ENCODE measurements around the gene FASLG. TPM values are rescaled to one million over a fixed set of nuclear protein-coding genes. Genes with fewer than 3 reads are reported as not detected.

The FASLG gene
- total and polyA plus RNA-seq, 10 of the 15 experiments (the other 5 are each of a cell fraction or from before 2014, with no cell fraction given): 0.05 to 4.0 (median 0.09) TPM; not detected in 2

DNA sequence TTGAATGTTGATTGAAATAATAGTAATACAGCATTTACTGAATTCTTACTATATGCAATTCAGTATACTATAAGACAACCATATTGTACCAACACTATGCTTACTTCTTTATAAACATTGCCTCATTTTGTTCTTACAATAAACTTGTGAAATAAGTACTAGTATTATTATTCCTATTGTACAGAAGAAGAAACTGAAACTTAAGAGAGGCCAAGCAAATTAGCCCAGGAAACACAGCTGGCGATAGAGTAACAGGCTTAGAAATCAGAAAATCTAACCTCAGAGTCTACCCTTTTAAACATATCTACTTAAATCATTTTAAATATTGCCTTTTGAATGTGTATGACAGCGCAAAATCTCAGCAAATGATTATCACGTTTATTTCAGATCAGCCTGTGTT is 41.7 kb downstream of the FASLG start (continued):
- TF ChIP-seq ZBTB33 (IDR thresholded peaks at IDR 0.05) (no peak), POU2F2 (IDR thresholded peaks at IDR 0.05; ENCODE audit: borderline replicate concordance, low read depth, low read length) (no peak), NR2C2 (IDR thresholded peaks at IDR 0.05; ENCODE audit: borderline replicate concordance, control insufficient read depth, insufficient read length, low read depth) (no peak), YY1 (IDR thresholded peaks at IDR 0.05; ENCODE audit: low read depth, low read length) (no peak), SUZ12 (IDR thresholded peaks at IDR 0.05; ENCODE audit: unreplicated experiment) (no peak), ZBTB40 (IDR thresholded peaks at IDR 0.05; ENCODE audit: borderline replicate concordance) (no peak)

DNA sequence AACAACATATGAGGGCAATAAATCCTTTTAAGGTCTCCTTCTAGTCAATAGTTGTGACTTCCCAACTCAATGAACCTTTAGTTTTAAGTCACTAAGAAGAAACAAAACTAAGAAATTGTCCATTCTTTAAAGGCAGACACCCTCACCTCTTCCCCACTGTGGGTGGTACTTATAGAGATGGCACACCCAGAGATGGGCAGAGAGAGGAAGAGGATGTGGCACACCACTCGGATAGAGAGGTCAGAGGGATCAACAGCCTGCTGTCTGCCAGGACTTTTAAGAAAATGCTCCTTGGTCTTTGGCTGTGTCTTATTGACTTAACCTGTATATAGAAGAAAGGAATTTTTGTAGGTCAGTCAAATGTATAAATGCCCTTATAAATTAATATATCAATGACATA is 45.1 kb downstream of the FASLG start:
- intact Hi-C loops (cut with micrococcal nuclease; ENCODE audit: unreplicated experiment) (no loop called here), in situ Hi-C loops (cut with MboI) (no loop called here)
- ChIA-PET RAD21 (ENCODE audit: unreplicated experiment) (no interaction called here), SMC1A (ENCODE audit: uncharacterized antibody, unreplicated experiment) (interaction anchor here (1.3 kb wide), 1 partner anchor 10 kb away, joined by 4 read pairs; no protein-coding TSS in a partner anchor), POLR2A (no interaction called here), CTCF (interaction anchor here (1.0 kb wide), 1 partner anchor 701 kb away, joined by 3 read pairs; no protein-coding TSS in a partner anchor)
- Histone ChIP-seq H3K9me3 (replicated peaks; ENCODE audit: control insufficient read depth, insufficient read depth, low read length) (no peaks in the 10 kb centered on the region), H3K4me1 (ENCODE audit: control insufficient read depth, insufficient read depth, low read length) (no peaks in the 10 kb centered on the region), H2AFZ (ENCODE audit: control insufficient read depth, low read depth, low read length) (no peak overlapping the region), H3K79me2 (ENCODE audit: control insufficient read depth, insufficient read depth, low read length) (no peaks in the 10 kb centered on the region), H3K4me3 (no peak overlapping the region), H3K27me3 (replicated peaks in 1 of 2; ENCODE audit: control insufficient read depth in 2 of 2, insufficient read depth in 2 of 2, low read length in 1 of 2) (peaks cover 0 to 7% of the 10 kb centered on the region in 2 experiments; a peak in 1 of 4 replicates), H3K4me2 (ENCODE audit: control insufficient read depth, insufficient read depth) (no peak overlapping the region), H3K36me3 (ENCODE audit: control insufficient read depth in 2 of 2, insufficient read depth in 2 of 2, low read length in 1 of 2) (no peaks in the 10 kb centered on the region), H3K9ac (ENCODE audit: control insufficient read depth, insufficient read depth, low read length) (no peak overlapping the region), H3K27ac (ENCODE audit: control insufficient read depth, insufficient read depth) (no peak overlapping the region), H4K20me1 (ENCODE audit: control insufficient read depth, insufficient read depth) (no peaks in the 10 kb centered on the region)
- 27% methylated on average over 1 of the region's 1 CpG for whole genome bisulfite sequencing (ENCODE audit: insufficient coverage, insufficient replicate concordance, low lambda C conversion rate, missing lambda C conversion rate)
- FAIRE-seq: no peak
- no peak for DNase-seq (ENCODE audit: low read depth, low spot score)
- no peak for ATAC-seq
- BruUV-seq (replicated peaks): no TSS peak
- TF ChIP-seq MEF2A (IDR thresholded peaks at IDR 0.05; ENCODE audit: insufficient read depth, low read depth, low read length): no peak
- TF ChIP-seq, protein P1, sequence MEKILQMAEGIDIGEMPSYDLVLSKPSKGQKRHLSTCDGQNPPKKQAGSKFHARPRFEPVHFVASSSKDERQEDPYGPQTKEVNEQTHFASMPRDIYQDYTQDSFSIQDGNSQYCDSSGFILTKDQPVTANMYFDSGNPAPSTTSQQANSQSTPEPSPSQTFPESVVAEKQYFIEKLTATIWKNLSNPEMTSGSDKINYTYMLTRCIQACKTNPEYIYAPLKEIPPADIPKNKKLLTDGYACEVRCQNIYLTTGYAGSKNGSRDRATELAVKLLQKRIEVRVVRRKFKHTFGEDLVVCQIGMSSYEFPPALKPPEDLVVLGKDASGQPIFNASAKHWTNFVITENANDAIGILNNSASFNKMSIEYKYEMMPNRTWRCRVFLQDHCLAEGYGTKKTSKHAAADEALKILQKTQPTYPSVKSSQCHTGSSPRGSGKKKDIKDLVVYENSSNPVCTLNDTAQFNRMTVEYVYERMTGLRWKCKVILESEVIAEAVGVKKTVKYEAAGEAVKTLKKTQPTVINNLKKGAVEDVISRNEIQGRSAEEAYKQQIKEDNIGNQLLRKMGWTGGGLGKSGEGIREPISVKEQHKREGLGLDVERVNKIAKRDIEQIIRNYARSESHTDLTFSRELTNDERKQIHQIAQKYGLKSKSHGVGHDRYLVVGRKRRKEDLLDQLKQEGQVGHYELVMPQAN (conservative IDR thresholded peaks at IDR 0.05): no peak
- no peak for TF ChIP-seq CTCF (IDR thresholded peaks at IDR 0.05 in 2 of 3, conservative IDR thresholded peaks at IDR 0.05 in 1 of 3; ENCODE audit: control insufficient read depth in 2 of 3, extremely low read depth in 1 of 3, insufficient read depth in 1 of 3, low read depth in 3 of 3, low read length in 3 of 3)
- no peak for TF ChIP-seq FOXK2 (IDR thresholded peaks at IDR 0.05)
- no peak for TF ChIP-seq ZNF274 (IDR thresholded peaks at IDR 0.05; ENCODE audit: insufficient read depth, insufficient read length)
- no peak for TF ChIP-seq TAF1 (IDR thresholded peaks at IDR 0.05; ENCODE audit: borderline replicate concordance, low read depth, low read length)
- no peak for TF ChIP-seq MXI1 (IDR thresholded peaks at IDR 0.05; ENCODE audit: low read depth, low read length)

Measured in GM12878 (cell line).